Measurements from ENCODE around the gene AURKAIP1. TPM values are rescaled to one million over a fixed set of nuclear protein-coding genes. Genes with fewer than 3 reads are reported as not detected.
A peak's percentile ranks its signal among the peaks of the same experiment; 100 is the strongest.
"Not testable (repeated sequence)": the region's sequence is repeated elsewhere in the genome, so short reads cannot be mapped to it uniquely, and the experiment has no call there.

AURKAIP1 gene
- total and polyA plus RNA-seq, 12 donors = 44.2 to 317 (median 161) TPM

DNA sequence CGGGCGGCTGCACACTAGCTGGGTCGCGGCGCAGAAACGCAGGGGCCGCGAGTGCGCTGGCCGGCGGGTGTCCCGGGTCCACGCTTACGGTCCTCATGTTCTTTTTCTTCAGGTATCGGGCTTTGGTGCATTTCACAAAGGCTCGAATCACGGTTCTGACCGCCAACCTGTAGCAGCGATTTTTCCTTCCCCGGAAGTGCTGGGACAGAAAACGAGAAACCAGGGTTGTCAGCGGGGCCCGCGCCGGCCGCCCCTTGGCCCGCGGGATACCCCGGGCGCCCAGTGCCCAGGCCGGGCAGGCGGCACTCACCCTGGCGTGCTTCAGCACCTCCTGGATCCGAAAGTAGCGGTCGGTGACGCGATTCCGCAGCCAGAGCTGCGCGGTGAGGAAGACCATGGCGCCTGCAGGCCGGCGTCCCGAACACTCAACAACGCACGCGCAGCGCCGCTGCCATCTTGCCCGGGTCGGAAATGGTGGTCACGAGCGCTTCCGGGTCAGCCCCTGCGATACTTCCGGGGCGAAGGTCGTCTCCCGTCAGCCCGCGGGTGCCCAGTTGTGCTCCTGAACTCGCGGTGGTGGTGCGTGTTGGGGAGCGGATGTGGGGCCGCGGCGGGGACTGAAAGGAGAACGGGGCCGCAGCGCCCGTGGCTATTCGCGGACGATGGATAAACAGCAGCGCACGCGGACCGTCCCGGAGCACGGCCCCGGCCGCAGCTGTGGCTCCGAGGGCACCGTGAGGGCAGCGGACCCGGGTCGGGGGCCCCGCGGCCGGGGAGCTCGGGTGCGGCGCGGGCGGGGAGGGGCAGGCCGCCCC is 32.0 kb upstream of the AURKAIP1 start, which contains the start of gene MRPL20:
TSS of gene MRPL20 (minus strand) at position 473 of the 815 bp plus-strand sequence. CDS start at position 397, 76 bp downstream.
- Histone ChIP-seq H3K27ac (peak within 1 kb of the TSS; percentile 46 to 90 (median 77)), H3K36me3 (replicated peaks in 1 of 2) (peaks cover 0 to 38% of the 10 kb centered on the region in 2 donors), H3K4me3 (peak within 1 kb of the TSS; percentile 73 to 96 (median 86)), H3K27me3 (no peaks in the 10 kb centered on the region), H3K4me1 (replicated peaks in 1 of 2) (peaks cover 13 to 24% of the 10 kb centered on the region in 2 donors), H3K9me3 (replicated peaks in 1 of 3) (no peaks in the 10 kb centered on the region)
- 0 to 1% (median 1%) methylated on average over 31 to 98 of the region's 98 CpGs for WGBS, 4 donors
- intact Hi-C loops (cut with DNase I) = no loop called here
- DNase-seq = peak; percentile 92 to 97 (median 95)
- peak; percentile 71 to 84 for TF ChIP-seq POLR2A (IDR thresholded peaks at IDR 0.05)
- TF ChIP-seq, protein P1, sequence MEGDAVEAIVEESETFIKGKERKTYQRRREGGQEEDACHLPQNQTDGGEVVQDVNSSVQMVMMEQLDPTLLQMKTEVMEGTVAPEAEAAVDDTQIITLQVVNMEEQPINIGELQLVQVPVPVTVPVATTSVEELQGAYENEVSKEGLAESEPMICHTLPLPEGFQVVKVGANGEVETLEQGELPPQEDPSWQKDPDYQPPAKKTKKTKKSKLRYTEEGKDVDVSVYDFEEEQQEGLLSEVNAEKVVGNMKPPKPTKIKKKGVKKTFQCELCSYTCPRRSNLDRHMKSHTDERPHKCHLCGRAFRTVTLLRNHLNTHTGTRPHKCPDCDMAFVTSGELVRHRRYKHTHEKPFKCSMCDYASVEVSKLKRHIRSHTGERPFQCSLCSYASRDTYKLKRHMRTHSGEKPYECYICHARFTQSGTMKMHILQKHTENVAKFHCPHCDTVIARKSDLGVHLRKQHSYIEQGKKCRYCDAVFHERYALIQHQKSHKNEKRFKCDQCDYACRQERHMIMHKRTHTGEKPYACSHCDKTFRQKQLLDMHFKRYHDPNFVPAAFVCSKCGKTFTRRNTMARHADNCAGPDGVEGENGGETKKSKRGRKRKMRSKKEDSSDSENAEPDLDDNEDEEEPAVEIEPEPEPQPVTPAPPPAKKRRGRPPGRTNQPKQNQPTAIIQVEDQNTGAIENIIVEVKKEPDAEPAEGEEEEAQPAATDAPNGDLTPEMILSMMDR (IDR thresholded peaks at IDR 0.05) = no peak

DNA sequence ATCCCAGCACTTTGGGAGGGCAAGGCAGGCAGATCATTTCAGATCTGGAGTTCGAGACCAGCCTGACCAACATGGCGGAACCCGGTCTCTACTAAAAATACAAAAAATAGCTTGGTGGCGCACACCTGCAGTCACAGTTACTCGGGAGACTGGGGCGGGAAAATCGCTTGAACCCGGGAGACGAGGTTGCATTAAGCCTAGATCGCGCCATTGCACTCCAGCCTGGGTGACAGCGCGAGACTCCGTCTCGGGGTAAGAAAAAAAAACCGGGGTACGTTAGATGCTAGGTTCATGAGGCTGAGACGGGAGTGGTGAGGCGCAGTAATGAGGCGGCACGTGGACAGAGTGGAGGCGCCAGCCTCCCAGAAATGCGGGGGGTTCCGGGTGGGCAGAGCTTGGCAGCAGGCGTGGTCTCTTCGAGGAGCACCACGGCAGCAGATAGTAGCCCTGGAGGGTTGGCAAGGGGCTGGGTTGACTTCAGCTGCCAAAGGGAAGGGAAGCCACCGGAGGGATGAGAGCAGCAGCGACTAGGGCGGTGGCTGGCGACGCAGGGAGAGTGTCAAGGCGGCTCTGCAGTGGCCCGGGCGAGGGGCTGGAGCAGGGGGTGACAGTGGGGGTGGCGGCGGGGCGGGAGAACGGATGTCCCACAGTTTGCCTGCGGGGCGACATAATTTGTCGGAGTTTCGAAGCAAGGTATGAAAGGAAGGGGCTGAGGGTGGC is 31.3 kb upstream of the AURKAIP1 start:
- Histone ChIP-seq H3K4me1 (replicated peaks in 1 of 2) (peaks cover 13 to 24% of the 10 kb centered on the region in 2 donors), H3K27ac (peak overlapping the region in 4 of 5 donors; percentile 69 to 90 (median 83)), H3K27me3 (no peaks in the 10 kb centered on the region), H3K36me3 (replicated peaks in 1 of 2) (peaks cover 0 to 46% of the 10 kb centered on the region in 2 donors), H3K9me3 (replicated peaks in 1 of 3) (no peaks in the 10 kb centered on the region), H3K4me3 (peak overlapping the region; percentile 73 to 96 (median 86))
- 36 to 41% (median 40%) methylated on average over 38 to 43 of the region's 43 CpGs for WGBS, 4 donors
- intact Hi-C loops (cut with DNase I) = no loop called here
- TF ChIP-seq, protein P1 (IDR thresholded peaks at IDR 0.05) = no peak
- no peak for TF ChIP-seq POLR2A (IDR thresholded peaks at IDR 0.05)
- DNase-seq = peak in 1 of 7 donors; percentile 19

GRCh38 chr1:1403653-1404052 is 28.6 kb upstream of the AURKAIP1 start:
- Histone ChIP-seq H3K27ac (no peak overlapping the region), H3K4me3 (no peak overlapping the region), H3K9me3 (replicated peaks in 1 of 3) (no peaks in the 10 kb centered on the region), H3K36me3 (replicated peaks in 1 of 2) (peaks cover 0 to 53% of the 10 kb centered on the region in 2 donors), H3K27me3 (no peaks in the 10 kb centered on the region), H3K4me1 (replicated peaks in 1 of 2) (peaks cover 27 to 37% of the 10 kb centered on the region in 2 donors)
- intact Hi-C loops (cut with DNase I) = no loop called here
- no peak for DNase-seq
- TF ChIP-seq, protein P1 (IDR thresholded peaks at IDR 0.05) = no peak
- TF ChIP-seq POLR2A (IDR thresholded peaks at IDR 0.05) = no peak
- 76 to 85% (median 81%) methylated on average over 7 of the region's 7 CpGs for WGBS, 4 donors

- Histone ChIP-seq H3K36me3 (replicated peaks in 1 of 2) (peaks cover 0 to 54% of the 10 kb centered on the region in 2 donors), H3K4me1 (replicated peaks in 1 of 2) (peaks cover 26 to 36% of the 10 kb centered on the region in 2 donors), H3K27ac (peak overlapping the region in 1 of 5 donors; percentile 29)
- H3K9me3 ChIP-seq (replicated peaks in 1 of 3); H3K4me3 ChIP-seq; DNase-seq; intact Hi-C loops (cut with DNase I); H3K27me3 ChIP-seq: not testable (repeated sequence)
- WGBS, 4 donors = 85 to 90% (median 88%) methylated on average over 9 of the region's 9 CpGs
Measured at GRCh38 chr1:1402901-1403392, 27.9 kb upstream of the AURKAIP1 start.
